ENCODE results near the gene PSRC1.

Gene PSRC1

DNA sequence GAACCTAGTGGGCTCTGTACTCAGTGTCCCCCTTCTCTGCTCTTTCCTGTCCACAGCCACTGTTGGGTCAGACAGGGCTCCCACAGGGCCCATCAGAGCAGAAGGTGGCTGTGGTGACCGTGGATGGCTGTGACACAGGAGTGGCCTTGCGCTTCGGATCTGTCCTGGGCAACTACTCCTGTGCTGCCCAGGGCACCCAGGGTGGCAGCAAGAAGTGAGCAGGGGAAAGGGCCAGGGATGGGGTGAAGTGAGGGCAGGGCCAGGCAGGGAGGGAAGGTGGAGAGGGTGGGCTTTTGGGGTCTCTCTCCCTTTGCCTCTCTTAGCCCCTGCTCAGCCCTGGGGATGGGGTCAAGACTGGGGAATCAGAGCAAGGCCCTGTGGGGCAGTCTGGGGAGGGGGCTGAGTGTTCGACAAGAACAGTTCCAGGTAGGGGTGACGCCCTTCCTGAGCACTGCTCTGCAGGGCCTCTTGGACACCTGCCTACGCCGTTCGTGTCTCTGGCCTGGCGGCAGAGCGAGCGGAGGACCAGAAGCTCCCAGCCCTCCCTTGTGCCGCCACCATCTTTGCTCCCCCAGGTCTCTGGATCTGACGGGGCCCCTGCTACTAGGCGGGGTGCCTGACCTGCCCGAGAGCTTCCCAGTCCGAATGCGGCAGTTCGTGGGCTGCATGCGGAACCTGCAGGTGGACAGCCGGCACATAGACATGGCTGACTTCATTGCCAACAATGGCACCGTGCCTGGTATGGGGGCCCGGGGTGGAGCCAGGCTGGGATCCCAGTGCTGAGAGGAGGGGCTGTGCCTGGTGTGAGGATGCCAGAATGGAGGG lies 20.5 kb downstream of the PSRC1 start:
- H3K27ac ChIP-seq (ENCODE audit: low read length), result no peak overlapping the region

DNA sequence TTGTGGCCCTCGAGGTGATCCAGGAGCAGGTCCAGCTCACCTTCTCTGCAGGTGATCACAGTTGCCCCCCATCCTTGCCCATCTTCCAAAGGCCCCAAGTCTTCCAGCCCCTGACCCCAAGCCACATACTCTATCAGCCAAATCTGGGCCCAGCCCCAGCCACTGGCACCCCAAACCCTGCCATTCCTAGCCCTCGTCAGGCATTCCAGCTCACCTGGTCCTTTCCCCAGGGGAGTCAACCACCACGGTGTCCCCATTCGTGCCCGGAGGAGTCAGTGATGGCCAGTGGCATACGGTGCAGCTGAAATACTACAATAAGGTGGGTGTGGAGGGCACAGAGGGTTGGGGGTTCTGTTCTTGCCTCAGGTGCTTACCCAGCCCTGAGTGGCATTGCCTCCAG lies 21.4 kb downstream of the PSRC1 start:
- Histone ChIP-seq H3K27ac (ENCODE audit: low read length) (no peak overlapping the region), H3K4me1 (ENCODE audit: low read length) (no peaks in the 10 kb centered on the region), H3K9ac (ENCODE audit: low read length) (no peak overlapping the region), H2AFZ (ENCODE audit: low read depth, low read length) (no peak overlapping the region), H3K9me3 (ENCODE audit: insufficient read depth, low read length) (no peaks in the 10 kb centered on the region), H3K79me2 (ENCODE audit: low read length) (no peaks in the 10 kb centered on the region), H3K4me2 (ENCODE audit: low read length) (no peak overlapping the region), H3K4me3 (ENCODE audit: low read length) (no peak overlapping the region), H3K36me3 (replicated peaks; ENCODE audit: low read depth, low read length) (no peaks in the 10 kb centered on the region), H4K20me1 (ENCODE audit: insufficient read depth, low read length) (no peaks in the 10 kb centered on the region), H3K27me3 (ENCODE audit: low read depth, low read length) (no peaks in the 10 kb centered on the region)
- no peak for TF ChIP-seq EZH2phosphoT487 (IDR thresholded peaks at IDR 0.05; ENCODE audit: low read depth)
- TF ChIP-seq, protein P1, sequence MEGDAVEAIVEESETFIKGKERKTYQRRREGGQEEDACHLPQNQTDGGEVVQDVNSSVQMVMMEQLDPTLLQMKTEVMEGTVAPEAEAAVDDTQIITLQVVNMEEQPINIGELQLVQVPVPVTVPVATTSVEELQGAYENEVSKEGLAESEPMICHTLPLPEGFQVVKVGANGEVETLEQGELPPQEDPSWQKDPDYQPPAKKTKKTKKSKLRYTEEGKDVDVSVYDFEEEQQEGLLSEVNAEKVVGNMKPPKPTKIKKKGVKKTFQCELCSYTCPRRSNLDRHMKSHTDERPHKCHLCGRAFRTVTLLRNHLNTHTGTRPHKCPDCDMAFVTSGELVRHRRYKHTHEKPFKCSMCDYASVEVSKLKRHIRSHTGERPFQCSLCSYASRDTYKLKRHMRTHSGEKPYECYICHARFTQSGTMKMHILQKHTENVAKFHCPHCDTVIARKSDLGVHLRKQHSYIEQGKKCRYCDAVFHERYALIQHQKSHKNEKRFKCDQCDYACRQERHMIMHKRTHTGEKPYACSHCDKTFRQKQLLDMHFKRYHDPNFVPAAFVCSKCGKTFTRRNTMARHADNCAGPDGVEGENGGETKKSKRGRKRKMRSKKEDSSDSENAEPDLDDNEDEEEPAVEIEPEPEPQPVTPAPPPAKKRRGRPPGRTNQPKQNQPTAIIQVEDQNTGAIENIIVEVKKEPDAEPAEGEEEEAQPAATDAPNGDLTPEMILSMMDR (IDR thresholded peaks at IDR 0.05; ENCODE audit: low read depth, low read length), result no peak

More for the DNA sequence above, 20.5 kb downstream of the PSRC1 start:
- Histone ChIP-seq H4K20me1 (ENCODE audit: insufficient read depth, low read length) (no peaks in the 10 kb centered on the region), H3K4me3 (ENCODE audit: low read length) (no peak overlapping the region), H3K9ac (ENCODE audit: low read length) (no peak overlapping the region), H2AFZ (ENCODE audit: low read depth, low read length) (no peak overlapping the region), H3K27me3 (ENCODE audit: low read depth, low read length) (no peaks in the 10 kb centered on the region), H3K4me1 (ENCODE audit: low read length) (no peaks in the 10 kb centered on the region), H3K9me3 (ENCODE audit: insufficient read depth, low read length) (no peaks in the 10 kb centered on the region), H3K4me2 (ENCODE audit: low read length) (no peak overlapping the region), H3K79me2 (ENCODE audit: low read length) (no peaks in the 10 kb centered on the region), H3K36me3 (replicated peaks; ENCODE audit: low read depth, low read length) (no peaks in the 10 kb centered on the region)
- TF ChIP-seq, protein P1 (IDR thresholded peaks at IDR 0.05; ENCODE audit: low read depth, low read length), result no peak
- no peak for TF ChIP-seq EZH2phosphoT487 (IDR thresholded peaks at IDR 0.05; ENCODE audit: low read depth)

DNA sequence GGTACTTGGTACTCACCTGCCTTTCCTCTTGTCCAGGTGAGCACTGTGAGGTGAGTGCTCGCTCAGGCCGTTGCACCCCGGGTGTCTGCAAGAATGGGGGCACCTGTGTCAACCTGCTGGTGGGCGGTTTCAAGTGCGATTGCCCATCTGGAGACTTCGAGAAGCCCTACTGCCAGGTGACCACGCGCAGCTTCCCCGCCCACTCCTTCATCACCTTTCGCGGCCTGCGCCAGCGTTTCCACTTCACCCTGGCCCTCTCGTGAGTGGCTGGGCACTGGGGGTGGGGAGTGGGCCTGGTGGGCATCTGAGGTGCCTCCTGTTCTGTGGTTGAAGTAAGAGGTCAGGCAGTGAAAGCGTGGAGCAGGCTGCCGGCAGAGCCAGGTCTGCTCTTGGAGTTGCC lies 21.9 kb downstream of the PSRC1 start:
- H3K4me3 ChIP-seq (ENCODE audit: low read length), result no peak overlapping the region
- no peaks in the 10 kb centered on the region for H3K9me3 ChIP-seq (ENCODE audit: insufficient read depth, low read length)
- H2AFZ ChIP-seq (ENCODE audit: low read depth, low read length), result no peak overlapping the region
- no peak overlapping the region for H3K9ac ChIP-seq (ENCODE audit: low read length)
- no peaks in the 10 kb centered on the region for H4K20me1 ChIP-seq (ENCODE audit: insufficient read depth, low read length)
- no peak overlapping the region for H3K4me2 ChIP-seq (ENCODE audit: low read length)
- TF ChIP-seq EZH2phosphoT487 (IDR thresholded peaks at IDR 0.05; ENCODE audit: low read depth), result no peak
- TF ChIP-seq, protein P1 (IDR thresholded peaks at IDR 0.05; ENCODE audit: low read depth, low read length), result no peak
- H3K79me2 ChIP-seq (ENCODE audit: low read length), result no peaks in the 10 kb centered on the region
- no peaks in the 10 kb centered on the region for H3K36me3 ChIP-seq (replicated peaks; ENCODE audit: low read depth, low read length)
- no peak overlapping the region for H3K27ac ChIP-seq (ENCODE audit: low read length)
- H3K4me1 ChIP-seq (ENCODE audit: low read length), result no peaks in the 10 kb centered on the region
- no peaks in the 10 kb centered on the region for H3K27me3 ChIP-seq (ENCODE audit: low read depth, low read length)

DNA sequence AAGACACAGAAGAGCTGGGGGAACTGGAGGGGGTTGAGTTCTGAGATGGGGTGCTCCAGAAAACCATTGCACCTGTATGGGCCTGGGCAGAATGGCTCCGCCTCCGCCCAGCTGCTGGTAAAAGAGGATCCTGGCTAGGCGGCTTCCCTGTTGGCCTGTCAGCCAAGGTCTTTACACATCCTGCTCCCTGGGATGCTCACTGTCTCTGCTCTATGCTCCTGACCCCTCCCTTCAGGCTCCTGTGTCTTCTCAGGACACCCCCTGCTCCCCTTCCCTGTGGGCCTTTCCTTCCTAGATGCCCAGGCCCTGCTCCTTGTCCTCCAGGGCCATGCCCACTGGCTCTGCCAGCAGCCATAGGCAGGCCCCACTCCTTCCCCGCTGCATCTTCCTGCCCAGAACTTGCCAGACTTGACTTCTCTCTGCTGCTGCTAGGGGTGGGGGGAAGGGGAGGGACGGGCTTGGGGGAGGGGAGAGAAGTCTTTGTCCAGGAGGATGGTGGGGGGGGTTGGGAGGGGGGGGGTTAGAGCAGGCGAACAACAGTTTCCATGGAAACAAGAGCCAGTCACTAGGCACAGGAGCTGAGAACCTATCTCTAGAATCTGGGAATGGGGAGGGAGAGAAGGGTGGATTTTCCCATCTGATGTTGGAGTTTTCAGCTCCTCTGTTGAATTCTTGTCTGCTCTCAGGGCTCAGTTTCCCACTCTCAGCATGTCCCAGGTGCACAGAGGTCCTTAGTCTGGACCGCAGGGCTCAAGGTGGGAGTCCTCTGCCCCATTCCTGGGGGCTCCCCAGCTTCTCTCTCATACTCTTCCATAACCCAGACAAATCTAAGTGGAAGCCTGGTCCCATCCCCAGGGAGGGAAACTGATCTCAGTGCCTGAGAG lies 23.0 kb downstream of the PSRC1 start:
- no peaks in the 10 kb centered on the region for H3K27me3 ChIP-seq (ENCODE audit: low read depth, low read length)
- TF ChIP-seq, protein P1 (IDR thresholded peaks at IDR 0.05; ENCODE audit: low read depth, low read length), result no peak
- TF ChIP-seq EZH2phosphoT487 (IDR thresholded peaks at IDR 0.05; ENCODE audit: low read depth), result no peak
- H3K9me3 ChIP-seq (ENCODE audit: insufficient read depth, low read length), result no peaks in the 10 kb centered on the region
- no peaks in the 10 kb centered on the region for H3K36me3 ChIP-seq (replicated peaks; ENCODE audit: low read depth, low read length)
- no peak overlapping the region for H3K4me3 ChIP-seq (ENCODE audit: low read length)
- no peaks in the 10 kb centered on the region for H3K4me1 ChIP-seq (ENCODE audit: low read length)
- H3K79me2 ChIP-seq (ENCODE audit: low read length), result no peaks in the 10 kb centered on the region
- no peaks in the 10 kb centered on the region for H4K20me1 ChIP-seq (ENCODE audit: insufficient read depth, low read length)
- no peak overlapping the region for H3K4me2 ChIP-seq (ENCODE audit: low read length)
- no peak overlapping the region for H3K27ac ChIP-seq (ENCODE audit: low read length)
- no peak overlapping the region for H2AFZ ChIP-seq (ENCODE audit: low read depth, low read length)
- H3K9ac ChIP-seq (ENCODE audit: low read length), result no peak overlapping the region
